CD4-positive, alpha-beta T cell treated with Interleukin-2 at 100 ng/mL for 4 hours (primary cell): Measurements from ENCODE around the gene CALM1.

Source experiments
- DNase-seq: peaks from one replicate; pipeline ENCODE4 v3.0.0-alpha.2; 2020; ENCODE audit warnings: low spot score

The CALM1 gene

DNA sequence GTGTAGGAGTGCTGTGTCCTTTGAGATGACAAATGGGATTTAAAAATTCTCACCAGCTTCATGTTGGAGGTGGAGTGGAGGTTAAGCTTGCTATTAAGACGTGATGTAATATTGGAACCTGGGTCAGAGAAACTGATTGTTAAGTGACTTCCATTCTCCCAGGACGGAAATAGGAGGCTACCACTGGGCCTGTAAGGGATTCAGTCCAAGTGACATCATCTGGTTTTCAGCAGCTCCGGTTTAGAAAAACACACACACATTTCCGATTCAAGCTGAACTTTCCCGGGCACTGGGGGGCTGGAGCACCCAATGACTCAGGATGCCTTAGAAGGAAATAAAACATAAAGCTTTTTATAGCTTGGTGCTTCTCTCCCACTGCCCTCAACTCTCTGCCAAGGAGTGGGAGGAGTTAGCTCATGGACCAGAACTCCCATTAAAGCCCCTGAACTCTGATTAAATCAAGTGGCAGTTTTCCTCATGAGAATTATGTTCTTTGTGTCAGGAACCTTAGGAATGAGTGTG lies 12.4 kb downstream of the CALM1 start:
- no peak for DNase-seq

GRCh38 chr14:90412058-90412457 lies 15.2 kb downstream of the CALM1 start:
- no peak for DNase-seq

DNA sequence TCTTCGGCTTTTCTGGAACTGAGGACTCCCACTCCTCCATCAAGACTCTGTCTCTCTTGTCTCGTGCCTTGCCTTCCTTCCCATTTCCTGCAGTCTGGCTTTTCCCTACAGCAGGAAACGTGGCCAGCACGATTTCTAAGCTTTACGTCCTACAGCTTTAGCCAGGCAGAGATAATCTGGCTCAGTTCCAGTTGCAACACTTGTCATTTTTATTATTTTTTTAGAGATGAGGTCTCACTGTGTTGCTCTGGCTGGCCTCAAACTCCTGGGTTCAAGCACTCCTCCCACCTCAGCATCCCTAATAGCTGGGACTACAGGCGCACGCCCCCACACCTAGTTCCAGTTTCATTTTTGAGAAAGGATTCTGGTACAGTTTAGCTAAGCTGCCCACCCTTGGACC lies 19.9 kb downstream of the CALM1 start:
- no peak for DNase-seq

DNA sequence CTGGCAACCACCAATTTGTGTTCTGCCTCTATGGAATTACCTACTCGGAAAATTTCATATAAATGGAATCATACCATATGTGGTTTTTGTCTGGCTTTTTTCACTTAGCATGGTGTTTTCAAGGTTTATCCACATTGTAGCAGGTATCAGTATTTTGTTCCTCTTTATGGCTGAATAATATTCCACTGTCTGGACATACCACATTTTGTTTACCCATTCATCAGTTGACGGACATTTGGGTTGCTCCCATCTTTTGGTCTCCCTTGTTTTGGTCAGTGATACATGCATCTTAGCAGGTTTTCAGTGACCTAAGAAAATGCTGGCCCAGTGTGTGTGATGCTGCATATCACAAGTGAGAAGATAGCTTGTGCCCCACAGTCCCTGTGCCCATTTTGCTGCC lies 21.2 kb downstream of the CALM1 start:
- DNase-seq: no peak

DNA sequence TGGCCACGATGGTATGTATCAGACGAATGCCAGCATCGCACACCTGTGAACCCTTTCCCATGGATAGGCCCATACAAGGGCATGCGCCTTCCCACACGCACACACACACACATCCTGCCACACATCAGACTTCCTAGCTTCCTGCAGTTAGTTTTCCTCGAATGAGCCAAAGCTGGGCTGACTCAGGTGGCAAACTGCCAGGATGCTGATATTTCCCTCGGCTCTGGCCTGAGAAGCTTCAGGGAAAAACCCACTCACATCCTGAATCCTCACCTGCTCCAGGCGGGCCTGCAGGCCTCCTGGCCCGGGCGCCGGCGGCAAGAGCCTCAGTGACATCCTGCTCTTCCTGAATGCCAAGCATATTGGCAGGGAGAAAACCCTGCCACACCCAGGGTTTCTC lies 22.4 kb downstream of the CALM1 start:
- no peak for DNase-seq

DNA sequence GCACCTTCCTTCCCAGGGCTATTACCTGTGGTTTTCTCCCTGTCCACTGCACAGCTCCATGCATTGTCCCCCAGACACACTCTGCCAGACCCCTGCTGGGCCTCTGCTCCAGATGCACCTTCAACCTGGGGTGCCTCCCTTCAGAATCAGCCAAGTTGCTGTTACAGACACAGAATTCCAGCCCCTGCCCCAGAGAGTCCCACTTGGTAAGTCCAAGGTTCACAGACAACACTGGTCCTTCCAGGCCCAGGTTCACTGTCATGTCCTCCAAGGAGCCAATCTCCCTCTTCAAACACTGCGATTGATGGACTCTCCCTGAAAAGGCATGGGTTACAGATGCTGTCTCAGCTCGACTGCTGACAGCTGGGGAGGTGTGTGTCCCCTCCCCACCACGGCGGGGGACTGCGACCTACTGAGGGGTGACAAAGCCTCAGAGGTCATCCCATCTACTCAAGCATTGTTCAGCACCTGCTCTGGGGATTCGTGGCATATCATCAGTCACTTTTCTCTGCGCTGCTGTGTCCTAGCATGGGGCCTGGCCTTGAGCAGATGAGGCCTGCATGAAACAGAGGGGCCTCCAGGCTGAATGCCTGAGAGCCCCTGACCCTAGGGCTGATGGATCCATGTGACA lies 24.3 kb downstream of the CALM1 start:
- DNase-seq: no peak

GRCh38 chr14:90421632-90422020 lies 24.8 kb downstream of the CALM1 start:
- no peak for DNase-seq

DNA sequence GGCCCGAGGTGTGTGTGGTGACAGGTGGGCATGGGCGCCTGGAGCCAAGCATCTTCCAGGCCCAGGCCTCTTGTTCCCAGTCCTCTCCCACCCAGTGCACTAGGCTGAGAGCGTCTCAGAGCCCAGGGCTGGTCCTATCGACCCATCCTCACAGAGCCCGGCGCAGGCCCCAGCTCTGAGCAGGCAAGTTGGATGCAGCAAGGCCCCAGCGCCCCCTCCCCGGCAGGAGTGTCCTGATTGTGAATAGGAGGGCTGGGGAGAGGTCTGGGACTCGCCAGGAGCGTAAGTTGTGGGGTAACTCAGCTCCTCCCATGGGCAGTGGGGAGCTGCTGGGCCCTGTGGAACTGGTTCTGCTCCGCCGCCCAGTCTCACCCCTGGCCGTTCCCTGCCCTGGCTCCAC lies 26.3 kb downstream of the CALM1 start:
- no peak for DNase-seq

DNA sequence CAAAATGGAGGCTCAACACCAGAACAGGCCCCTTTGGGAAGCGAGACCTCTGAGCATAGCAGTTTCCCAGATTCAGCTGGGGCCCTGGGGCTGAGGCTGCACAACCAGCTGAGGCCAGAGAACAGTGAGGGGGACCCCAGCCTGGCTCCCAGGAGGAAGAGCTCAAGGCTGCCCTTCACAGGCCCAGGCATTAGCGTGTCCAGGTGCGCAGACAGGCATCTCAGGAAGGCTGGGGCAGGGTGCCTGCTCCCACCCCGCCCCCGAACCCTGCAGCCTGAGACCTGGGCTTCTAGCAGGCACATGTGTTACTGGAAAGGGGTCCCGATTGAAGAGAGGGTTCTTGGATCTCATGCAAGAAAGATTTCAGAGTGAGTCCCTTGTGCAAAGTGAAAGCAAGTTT lies 27.2 kb downstream of the CALM1 start:
- DNase-seq: no peak

- DNase-seq: no peak
Measured at GRCh38 chr14:90424686-90425372, 28.0 kb downstream of the CALM1 start.

DNA sequence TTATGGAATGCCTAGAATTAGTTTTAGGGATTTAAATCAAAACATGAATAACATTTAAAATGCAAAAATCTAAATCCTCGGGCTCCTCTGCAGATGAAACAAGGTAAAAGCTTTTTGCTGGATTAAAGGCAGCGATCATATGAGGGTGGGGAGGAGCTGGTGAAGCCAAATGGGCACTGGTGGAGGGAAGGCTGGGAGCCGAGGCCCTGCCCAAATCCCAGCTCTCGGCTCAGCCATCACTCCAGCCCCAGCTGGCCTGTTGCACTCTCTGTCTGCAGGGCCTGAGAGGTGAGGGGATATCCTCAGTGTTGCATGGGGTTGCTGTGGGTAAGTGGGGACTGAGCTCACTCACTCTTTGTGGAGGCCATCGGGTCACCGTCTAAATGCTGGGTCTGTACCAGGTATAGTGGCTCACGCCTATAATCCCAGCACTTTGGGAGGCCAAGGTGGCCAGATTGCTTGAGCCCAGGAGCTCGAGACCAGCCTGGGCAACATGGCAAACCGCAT lies 28.6 kb downstream of the CALM1 start:
- no peak for DNase-seq

- no peak for DNase-seq
Measured at GRCh38 chr14:90426031-90426540, 29.3 kb downstream of the CALM1 start.

DNA sequence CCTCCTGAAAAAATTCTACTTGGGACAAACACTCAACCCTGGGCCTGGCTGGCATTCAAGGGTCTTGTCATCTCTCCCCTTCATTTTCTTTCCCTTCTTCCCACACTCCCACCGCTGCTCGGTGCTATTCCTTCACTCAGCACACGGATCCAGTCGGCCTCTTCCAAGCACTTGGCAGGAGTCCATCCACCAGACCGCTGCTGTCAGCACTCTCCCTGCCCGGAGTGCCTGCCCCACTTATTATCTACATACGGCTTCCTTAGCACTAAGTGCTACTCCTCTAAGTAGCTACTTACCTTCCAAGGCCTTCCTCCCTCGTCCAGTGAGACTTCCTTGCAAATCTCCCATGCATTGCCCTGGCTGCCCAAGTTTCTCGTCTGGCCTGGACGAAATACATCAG lies 29.8 kb downstream of the CALM1 start:
- DNase-seq: no peak

DNA sequence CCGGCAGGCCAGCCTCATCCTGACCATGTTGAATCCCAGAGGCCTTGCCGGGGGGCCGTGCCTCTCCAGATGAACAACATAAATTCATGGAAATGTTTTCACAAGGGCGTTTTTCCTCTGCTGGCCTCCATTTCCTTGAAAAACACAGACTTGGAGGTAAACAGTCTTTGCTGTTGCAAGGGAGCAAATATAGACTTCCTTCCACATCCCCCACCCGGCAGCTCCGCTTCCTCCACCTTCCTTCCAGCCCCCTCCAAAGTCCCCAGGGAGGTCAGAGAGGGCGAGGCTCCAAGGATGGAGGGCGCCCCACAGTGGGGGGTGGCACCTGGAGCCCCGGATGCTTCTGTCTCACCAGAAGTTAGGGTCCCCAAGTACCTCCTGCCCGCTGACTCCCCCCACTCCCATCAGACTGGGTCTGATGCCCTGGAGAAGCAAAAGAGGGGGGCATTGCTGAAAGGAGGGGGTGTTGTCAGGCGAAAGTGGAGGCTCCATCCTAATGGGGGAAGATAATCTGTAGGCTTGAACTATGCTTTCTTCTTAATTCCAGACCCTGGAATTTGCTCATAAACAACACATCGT lies 31.1 kb downstream of the CALM1 start:
- DNase-seq: no peak

DNA sequence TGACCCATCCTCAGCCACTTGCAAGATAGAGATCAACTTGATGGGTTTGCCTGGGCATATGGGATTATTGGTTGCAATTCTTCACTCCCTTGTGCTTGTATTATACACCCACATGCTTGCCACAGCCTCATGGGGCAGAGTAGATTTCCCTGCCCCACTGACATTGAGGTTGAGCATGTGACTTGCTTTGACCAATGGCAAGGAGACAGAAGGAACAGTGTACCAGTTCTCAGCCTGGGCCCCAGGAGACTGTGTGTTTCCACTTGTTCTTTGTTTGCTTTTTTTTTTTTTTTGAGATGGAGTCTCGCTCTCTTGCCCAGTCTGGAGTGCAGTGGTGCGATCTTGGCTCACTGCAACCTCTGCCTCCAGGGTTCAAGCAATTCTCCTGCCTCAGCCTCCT lies 31.8 kb downstream of the CALM1 start:
- DNase-seq: no peak

GRCh38 chr14:90429236-90429635 lies 32.4 kb downstream of the CALM1 start:
- DNase-seq: no peak

GRCh38 chr14:90429754-90430153 lies 32.9 kb downstream of the CALM1 start:
- DNase-seq: no peak

- no peak for DNase-seq
Measured at GRCh38 chr14:90434370-90435020, 37.7 kb downstream of the CALM1 start.

- DNase-seq: no peak
Measured at GRCh38 chr14:90438841-90439240, 42.0 kb downstream of the CALM1 start.

DNA sequence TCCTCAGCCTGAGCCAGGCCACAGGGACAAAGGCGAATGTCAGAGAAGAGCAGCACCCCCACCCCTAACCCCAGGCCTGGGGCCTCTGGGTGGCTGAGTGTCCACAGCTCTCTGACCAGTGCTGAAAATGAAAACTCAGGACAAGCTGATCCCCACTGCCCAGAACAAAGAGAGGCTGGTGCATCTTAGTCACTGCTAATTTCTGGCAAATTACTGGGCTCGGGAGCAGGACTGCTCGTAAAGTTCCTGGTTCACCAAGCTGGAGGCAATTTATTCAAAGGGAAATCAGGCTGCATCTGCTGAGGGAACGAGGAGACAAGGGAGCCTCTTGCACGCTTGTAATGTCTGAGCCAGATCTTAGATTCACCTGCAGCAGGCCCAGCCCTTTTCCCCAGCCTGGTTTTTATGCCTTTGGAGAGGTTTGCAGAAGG lies 43.2 kb downstream of the CALM1 start:
- no peak for DNase-seq

DNA sequence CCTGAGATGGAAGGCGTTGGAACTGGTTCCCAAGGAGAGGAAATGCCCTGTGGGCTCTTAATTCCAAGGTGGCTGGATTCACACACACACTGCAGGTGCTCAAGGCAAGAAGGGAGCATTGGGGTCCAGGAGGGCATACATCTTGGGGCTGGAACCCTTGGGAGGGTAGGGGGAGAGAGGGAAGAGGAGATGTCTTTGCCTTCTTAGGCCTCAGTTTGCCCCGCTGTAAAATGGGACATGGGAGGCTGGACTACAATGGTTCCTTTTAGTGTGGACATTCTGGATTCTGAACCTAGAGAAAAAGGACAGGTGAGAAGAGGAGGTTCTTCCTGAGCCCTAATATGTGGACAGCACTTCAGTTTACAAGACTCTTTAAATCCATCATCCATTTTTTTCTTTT lies 43.8 kb downstream of the CALM1 start:
- no peak for DNase-seq

DNA sequence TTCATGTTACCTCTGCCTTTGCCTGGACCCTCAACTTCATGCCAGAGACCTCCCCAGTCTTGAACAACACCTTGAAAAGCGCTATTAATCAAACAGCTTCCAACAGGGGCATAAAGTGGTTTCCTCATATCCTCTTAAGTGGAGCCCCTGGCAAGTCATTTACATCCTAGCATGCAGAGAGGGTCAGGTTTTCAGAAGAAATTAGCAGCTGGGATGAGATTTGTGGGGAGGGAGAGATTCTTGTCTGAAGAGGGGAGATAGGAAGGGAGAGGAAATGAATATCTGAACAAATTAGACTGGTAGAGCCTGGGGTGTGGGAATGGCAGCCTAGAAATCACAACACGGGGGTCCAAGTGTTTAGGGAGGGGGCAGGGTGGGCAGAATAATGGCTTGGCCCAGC lies 45.6 kb downstream of the CALM1 start:
- no peak for DNase-seq
